ENCODE measurements around the gene KAT6B.

Gene KAT6B

DNA sequence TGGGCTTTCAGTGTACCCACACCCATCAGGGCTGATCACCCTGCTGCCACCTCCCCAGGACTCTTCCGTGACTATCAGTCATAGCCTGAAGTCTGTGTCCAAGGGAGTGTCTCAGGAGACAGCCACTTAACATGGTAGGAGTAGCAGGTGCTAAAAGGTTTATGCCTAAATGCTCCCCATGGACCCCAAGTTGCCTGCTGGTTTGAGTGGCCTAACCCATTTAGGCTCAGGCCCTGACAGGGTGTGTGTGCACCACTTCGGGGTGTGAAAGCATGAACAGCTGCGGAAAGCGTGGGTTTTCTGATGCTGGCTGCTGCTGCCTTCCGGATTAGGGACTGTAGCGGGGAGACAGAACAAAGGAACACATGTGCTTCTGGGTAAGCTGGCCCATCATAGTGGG, 191.9 kb downstream of the KAT6B start:
- DNase-seq (ENCODE audit: low read depth) = no peak

DNA sequence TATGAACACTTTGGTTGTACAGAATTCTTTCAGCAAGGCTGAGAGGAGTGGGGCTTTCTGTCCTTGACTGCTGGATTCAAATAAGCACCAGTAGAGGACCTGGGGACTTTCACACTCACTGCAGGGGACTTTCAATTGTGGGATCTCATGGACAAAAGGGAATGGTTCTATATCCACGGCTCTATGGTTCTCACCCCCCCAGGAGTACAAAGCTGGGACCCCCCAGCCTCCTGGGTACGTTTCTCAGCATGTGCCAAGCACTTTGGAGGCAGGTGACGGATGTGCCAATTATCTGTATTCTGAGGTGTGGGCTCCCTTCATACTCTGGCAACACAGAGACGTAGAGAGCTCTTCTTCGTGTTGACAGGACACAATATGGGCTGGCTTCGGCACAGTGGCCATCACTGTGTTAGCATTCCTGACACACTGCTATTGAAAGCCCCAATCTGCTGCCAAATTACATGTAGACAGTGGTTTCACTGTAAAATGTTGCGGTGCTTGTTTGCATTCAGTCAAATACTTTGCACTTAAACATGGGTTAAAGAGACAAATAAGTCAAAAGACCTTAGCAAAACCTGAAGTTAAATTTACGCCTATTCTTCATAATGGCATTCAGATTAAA, 192.4 kb downstream of the KAT6B start:
- DNase-seq (ENCODE audit: low read depth) = no peak

DNA sequence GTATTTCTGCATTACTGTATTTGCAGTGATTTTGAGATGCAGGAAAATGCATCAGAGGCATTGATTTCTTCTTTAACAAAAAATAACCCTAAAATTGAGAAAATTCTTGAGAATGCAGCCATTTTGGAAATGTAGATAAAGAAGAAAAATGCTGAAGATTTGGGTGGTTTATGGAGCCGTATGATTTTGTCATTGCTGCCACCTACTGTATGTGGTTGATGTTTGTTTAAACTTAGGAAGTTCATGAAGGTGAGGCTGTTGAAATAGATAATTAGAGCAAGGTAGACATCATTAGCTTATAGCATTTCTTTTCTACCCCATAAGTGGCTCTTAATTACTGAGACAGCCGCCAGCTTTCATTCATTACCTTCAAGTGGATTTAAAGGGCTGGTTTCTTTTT, 193.0 kb downstream of the KAT6B start:
- no peak for DNase-seq (ENCODE audit: low read depth)

DNA sequence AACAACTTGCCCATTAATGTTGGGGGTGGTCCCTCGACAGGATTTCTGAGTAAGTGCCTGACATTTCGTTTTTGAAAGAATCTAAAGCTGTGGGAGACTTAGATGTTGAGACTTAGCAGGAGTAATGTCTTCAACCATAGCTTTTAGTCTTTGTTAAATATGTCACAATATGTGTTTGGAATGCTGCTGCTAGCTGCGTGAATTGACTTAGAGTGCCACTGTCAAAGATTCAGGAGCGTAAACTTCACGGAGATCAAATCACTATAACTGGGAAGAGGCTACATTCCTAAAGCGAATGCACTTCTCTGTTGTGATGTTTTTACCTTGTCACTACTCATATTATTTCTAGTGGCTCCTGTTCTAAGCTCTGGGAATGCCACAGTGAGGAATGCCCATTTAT, 193.8 kb downstream of the KAT6B start:
- DNase-seq (ENCODE audit: low read depth) = no peak

DNA sequence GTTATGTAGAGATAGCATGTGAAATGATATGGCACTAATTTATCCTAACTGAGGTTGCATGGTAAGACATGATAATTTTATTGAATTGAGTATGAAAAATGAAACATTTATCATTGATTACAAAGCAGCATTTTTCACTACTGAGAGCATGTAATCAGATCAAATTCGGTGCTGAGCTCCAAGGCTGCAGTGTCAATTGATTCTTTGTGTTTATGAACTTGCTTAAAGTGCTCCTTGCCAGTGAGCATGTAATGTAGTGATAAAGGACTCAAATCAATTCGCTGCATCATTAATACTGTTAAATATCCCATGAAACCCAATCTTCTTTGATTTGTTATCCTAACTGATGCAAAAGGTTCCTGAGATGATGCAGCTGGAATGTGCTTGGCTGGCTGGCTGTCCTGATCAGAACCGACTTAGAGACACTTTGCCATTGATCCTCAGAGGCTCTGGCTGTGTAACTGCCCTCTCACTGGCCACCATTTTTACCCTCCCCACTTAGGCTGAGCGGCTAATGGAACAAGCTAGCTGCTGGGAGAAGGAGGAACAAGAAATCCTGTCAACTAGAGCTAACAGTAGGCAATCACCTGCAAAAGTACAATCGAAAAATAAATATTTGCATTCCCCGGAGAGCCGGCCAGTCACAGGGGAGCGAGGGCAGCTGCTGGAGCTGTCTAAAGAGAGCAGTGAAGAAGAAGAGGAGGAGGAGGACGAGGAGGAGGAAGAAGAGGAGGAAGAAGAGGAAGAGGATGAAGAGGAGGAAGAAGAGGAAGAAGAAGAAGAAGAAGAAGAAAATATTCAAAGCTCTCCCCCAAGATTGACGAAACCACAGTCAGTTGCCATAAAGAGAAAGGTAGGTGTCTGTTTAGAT, 195.2 kb downstream of the KAT6B start:
- no peak for DNase-seq (ENCODE audit: low read depth)

DNA sequence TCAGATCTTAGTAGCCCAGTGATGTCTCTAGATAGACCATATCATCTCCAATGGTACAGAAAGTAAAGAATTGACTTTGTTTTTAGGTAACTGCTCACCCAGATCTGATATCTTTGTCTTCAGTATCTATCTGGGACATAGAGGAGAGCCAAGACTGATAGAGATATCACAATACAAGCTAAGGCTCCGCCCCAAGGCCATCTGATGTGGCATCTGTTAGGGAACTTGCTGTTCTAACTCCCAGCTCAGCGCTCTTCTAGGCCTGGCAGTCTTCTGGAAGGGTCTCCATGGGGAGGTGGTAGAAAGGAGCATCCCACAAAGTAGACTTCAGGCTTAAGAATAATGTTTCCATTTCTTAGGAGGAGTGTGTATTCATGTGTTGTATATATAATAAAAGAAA, 196.7 kb downstream of the KAT6B start:
- DNase-seq (ENCODE audit: low read depth) = no peak

DNA sequence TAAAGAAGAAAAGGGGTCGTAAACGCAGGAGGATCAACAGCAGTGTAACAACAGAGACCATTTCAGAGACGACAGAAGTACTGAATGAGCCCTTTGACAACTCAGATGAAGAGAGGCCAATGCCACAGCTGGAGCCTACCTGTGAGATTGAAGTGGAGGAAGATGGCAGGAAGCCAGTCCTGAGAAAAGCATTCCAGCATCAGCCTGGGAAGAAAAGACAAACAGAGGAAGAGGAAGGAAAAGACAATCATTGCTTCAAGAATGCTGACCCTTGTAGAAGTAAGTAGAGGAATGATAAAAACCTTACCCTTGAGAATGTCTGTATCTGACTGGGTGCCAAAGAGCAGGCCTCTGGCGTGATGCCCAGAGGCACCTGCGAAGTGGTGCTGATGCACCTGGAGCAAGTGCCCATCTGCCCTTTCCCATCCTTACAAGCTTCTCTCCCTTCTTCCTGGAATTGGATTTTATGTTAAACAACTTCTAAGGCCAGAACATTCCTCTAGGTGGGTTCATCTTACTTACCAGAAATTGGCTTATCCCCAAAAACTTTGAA, 198.6 kb downstream of the KAT6B start:
- no peak for DNase-seq (ENCODE audit: low read depth)

DNA sequence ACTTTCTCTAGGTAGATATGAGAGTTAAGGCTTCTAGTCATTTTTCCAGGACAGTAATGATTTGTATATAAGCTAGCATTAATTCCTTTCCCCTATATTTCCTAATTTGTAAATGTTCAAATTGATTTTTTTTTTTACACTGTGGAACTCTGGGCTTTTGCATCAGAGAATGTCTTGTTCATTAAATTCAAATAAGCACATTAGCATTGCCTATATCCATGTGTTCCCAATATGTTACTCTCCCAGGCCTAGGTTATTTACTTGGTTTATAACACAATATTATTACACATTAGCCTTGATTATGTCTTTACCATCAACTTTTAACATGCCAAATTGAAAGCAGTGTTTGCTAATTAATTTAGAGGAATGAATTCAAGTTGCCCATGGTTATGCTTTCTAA, 201.6 kb downstream of the KAT6B start:
- DNase-seq (ENCODE audit: low read depth) = no peak

DNA sequence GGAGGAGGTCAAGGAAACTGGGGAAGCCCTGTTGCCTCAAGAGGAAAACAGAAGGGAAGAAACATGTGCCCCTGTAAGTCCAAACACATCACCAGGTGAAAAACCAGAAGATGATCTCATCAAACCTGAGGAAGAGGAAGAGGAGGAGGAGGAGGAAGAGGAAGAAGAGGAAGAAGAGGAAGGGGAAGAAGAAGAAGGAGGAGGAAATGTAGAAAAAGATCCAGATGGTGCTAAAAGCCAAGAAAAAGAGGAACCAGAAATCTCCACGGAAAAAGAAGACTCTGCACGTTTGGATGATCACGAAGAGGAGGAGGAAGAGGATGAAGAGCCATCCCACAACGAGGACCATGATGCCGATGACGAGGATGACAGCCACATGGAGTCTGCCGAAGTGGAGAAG, 202.3 kb downstream of the KAT6B start:
- no peak for DNase-seq (ENCODE audit: low read depth)

DNA sequence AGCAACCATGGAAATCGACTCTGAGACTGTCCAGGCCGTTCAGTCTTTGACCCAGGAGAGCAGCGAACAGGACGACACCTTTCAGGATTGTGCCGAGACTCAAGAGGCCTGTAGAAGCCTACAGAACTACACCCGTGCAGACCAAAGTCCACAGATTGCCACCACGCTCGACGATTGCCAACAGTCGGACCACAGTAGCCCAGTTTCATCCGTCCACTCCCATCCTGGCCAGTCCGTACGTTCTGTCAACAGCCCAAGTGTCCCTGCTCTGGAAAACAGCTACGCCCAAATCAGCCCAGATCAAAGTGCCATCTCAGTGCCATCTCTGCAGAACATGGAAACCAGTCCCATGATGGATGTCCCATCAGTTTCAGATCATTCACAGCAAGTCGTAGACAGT, 203.0 kb downstream of the KAT6B start:
- no peak for DNase-seq (ENCODE audit: low read depth)

DNA sequence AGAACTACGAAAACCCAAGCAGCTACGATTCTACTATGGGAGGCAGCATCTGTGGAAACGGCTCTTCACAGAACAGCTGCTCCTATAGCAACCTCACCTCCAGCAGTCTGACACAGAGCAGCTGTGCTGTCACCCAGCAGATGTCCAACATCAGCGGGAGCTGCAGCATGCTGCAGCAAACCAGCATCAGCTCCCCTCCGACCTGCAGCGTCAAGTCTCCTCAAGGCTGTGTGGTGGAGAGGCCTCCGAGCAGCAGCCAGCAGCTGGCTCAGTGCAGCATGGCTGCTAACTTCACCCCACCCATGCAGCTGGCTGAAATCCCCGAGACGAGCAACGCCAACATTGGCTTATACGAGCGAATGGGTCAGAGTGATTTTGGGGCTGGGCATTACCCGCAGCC, 203.5 kb downstream of the KAT6B start:
- DNase-seq (ENCODE audit: low read depth) = no peak

DNA sequence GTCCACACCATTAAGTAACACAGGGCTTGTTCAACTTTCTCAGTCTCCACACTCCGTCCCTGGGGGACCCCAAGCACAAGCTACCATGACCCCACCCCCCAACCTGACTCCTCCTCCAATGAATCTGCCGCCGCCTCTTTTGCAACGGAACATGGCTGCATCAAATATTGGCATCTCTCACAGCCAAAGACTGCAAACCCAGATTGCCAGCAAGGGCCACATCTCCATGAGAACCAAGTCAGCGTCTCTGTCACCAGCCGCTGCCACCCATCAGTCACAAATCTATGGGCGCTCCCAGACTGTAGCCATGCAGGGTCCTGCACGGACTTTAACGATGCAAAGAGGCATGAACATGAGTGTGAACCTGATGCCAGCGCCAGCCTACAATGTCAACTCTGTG, 204.0 kb downstream of the KAT6B start:
- no peak for DNase-seq (ENCODE audit: low read depth)

DNA sequence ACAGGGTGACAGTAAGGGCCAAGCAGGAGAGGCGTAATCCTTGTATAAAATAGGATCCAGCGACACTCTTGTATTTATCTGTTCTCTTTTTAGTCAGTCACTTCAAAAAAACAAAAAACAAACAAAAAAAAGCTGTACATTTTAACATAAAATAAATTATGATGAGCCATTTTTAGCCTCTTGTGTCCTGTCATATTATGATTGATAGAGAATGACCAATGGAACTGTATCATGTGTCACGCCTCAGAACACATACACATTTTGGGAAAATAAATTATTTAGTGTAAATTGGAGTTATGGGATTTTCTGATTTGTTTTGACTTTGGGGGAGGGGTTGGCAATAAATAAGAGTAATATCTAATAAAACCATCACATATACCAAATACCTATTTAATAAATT, 205.7 kb downstream of the KAT6B start:
- DNase-seq (ENCODE audit: low read depth) = no peak

DNA sequence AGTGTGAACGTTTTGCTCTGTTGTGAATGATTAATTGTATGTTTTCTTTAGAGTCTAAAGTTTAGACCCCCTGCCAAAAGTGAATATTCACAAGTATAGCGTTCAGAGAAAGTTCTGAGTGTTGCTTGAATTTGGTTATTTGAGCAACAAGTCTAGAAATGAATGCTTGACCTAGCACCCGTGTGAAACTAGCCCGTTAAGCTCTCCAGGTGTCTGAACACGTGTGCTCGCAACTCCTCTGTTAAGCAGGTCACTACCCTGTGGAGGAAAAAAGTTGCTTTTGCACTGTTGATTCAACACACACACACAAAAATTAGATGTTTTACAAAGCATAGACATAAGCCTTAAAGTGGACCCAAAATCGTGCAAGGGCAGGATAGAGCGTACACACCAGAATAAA, 206.4 kb downstream of the KAT6B start:
- no peak for DNase-seq (ENCODE audit: low read depth)

DNA sequence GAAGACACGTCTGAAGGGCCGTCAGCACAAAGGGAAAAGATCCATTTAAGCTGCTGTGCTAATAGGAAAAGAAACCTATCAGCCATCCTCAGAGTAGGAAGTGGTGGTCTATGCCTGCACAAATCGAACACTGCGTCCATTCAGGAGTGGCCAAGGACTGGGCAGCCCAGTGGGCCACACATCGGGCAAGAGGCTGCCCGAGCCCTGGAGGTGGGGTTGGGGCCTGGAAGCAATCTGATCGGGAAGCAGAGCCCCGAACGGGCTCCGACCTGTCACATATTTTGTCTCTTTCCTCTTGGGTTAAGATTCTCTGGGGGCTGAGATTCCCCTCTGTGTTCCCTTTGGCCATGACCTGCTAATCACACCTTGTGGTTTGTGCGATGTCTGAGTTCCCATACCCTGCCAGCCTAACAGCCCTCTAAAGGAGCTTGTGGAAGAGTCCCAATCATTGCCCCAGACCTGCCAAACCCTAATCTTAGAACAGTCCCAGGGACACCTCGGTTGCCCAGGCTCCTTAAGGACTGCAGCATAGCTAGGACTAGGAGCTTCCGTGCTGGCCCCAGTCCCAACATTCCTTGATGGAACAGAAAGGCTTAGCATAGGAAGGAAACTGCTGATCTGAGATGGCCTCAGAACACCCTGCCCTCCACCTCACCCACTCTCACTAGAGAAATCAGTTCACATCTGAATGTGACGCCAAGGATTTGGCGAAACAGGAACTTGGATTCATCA, 207.2 kb downstream of the KAT6B start:
- no peak for DNase-seq (ENCODE audit: low read depth)

DNA sequence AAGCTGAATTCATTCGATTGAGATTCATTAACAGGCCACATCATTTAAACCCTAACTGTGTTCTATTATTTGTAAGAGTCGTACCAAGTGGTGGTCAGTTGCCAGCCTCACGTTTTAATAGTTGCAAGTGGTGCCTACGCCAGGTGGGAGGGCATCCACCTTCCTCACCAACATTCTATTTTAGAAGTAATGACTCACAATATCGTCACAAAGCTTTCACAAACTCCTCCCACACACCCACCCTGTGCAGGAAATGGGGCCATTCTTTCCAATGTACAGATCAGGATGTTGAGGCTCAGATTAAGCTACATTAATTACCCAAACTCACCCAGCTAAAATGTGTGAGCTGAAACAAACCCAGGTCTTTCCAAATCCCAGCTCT, 207.7 kb downstream of the KAT6B start:
- DNase-seq (ENCODE audit: low read depth) = no peak

DNA sequence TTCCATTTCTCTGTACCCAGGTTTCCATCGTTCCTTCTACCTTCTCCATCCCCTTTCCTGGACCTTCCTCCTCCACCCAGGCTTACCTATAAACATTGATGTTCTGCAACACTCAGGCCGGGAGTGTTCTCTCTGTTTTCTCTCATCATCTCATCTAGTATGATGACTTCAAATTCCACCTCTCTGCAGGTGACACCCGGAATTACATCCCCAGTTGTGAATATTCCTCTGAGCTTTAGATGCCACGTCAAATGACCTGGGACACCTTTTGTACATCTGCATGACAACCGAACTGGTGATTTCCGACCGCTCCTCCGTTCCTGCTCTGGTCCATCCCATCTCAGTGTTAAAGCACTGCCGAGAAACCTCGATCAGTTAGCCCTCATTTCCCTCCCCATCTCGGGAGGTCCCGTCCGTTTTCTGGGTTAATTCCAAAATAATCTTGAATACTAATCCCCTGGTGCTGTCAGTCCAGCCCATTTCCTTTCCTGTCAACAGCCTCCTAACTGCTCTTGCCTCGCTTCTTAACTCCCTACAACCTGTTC, 208.4 kb downstream of the KAT6B start:
- no peak for DNase-seq (ENCODE audit: low read depth)

DNA sequence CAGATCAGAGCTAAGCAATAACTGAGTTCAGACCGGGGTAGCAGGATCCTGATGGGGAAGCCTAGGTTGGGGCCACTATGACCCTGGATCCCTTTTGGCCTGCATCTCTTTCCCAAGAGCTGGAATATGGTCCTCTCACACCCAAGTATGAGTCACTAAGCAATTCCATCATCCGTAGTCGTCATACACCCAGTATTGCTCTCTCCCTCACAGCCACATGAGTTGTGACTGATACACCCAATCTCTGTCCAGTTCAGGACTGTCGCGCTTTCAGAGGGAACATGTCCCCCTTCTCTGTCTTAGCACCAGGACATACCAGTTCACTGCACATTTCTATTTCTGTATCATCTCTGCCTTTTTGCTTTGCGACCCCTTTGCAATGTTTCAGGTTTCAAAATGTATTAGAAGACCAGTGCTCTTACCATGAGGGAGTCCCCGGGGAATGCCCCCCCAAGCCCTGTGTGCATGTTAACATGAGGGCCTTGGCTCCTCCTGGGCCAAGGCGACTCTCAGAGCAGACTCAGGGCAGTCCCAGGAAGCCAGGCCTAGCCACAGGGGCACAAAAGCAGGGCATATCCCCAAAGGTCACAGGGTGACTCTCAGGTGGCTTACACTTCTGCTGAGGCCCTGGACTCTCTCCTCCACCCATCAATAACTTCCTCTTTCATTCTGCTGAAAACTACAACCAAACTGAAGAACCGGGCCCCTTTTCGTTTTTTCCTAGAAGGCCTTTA, 209.7 kb downstream of the KAT6B start:
- peak; percentile 28 for DNase-seq (ENCODE audit: low read depth)

DNA sequence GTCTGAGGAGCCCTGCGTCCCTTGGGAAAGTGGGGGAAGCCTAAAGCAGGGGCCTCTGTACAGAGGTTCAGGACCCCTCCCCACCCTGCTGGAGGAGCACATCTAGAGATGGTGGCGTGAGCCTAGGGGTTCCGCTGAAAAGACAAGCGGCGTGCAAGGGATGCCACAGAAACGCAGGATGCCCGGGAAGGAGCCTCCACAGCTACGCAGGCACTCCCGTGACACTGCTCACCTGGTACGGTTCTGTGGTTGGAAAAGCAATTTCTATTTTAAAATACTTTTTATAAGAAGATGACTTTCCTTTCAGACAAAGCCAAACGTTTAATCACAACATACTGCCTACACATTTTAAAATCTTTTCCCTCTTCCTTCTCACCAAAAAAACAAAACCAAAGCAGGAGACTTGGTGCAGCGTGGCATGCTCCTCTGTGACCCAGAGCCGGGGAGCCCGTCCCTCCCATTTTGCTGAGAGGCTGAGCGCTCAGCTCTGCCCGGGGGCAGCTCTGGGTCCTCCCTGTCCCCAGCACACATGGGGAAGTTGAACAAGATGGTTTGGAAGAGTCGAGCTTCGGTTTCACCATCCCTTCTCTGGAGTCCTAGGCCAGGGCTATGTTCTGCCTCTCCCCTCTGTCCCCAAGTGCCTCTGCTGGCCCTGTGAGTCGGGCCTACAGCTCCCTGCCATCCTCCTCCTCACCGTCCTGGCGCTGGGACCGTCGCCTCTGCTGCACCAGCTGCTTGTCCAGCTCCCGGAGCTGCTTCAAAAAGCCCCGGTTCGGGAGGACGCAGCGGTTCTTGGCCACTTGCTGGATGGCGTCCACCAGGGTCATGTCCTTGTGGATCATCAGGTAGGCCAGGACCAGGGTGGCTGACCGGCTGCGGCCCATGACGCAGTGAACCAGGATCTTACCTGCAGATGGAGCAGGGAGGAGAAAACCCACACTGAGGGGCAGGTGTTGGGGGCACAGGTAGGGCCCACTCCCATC, 211.1 kb downstream of the KAT6B start:
- DNase-seq (ENCODE audit: low read depth) = no peak

DNA sequence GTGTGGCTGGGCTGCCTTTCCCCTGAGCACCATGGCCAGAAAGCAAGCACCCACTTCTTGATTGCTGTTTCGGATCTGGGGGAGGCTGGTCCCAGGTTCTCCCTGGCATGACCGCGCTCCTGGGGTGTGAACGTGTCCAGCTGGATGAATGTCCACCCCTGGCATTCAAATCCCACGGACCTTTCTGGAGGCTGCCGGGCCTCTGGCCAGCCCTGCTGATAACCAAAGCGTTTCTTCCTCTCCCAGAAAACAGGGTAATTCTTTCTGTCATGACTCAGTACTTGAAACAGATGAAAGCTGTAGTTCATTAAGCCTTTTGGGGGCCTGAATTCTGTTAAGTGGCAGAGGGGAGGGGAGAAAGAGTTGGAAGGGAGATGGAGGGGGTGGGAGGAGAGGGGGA, 211.9 kb downstream of the KAT6B start:
- DNase-seq (ENCODE audit: low read depth) = peak; percentile 37

DNA sequence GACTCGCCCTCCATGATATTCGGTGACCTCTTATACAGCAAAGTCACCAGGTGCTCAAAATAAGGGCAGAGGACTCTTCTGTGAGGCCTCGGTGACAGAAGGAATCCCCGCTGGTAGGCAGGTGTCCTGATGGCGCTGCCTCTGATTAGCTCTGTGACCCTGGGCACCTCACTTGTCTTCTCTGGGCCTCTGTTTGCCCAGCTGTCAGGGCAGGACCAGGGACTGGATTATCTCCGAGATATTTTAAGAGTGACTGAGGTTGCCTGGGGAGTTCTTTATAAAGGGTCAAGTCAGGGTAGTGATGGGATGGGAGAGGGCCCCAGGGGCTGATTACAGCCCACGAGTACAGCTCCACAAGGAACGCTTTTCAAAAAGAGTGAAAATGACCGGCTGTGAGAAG, 214.2 kb downstream of the KAT6B start:
- no peak for DNase-seq (ENCODE audit: low read depth)

Data from GM04503 (cell line).